COLO668 (cell line): ENCODE data around the gene TJAP1.
A peak's percentile ranks its signal among the peaks of the same experiment; 100 is the strongest.
"Not testable (repeated sequence)": the region's sequence is repeated elsewhere in the genome, so short reads cannot be mapped to it uniquely, and the experiment has no call there.

Experiments
- DNase-seq: peaks from one replicate; lab custom pipeline; 2025; ENCODE audit not compliant: unreplicated experiment; lab: John Stamatoyannopoulos, UW

TJAP1 gene

GRCh38 chr6:43478008-43478372, 620 bp downstream of the TJAP1 start:
- DNase-seq = no peak

GRCh38 chr6:43481075-43481474, 3.7 kb downstream of the TJAP1 start:
- no peak for DNase-seq

GRCh38 chr6:43481591-43482236, 4.3 kb downstream of the TJAP1 start:
- no peak for DNase-seq

GRCh38 chr6:43488667-43489276, 11.4 kb downstream of the TJAP1 start:
- no peak for DNase-seq

- no peak for DNase-seq
These were observed 12.1 kb downstream of the TJAP1 start for GRCh38 chr6:43489277-43490072.

- DNase-seq = no peak
These were observed 13.2 kb downstream of the TJAP1 start for GRCh38 chr6:43490523-43490939.

GRCh38 chr6:43491750-43492661, 14.6 kb downstream of the TJAP1 start:
- DNase-seq = no peak

GRCh38 chr6:43492673-43493072, 15.3 kb downstream of the TJAP1 start:
- no peak for DNase-seq

GRCh38 chr6:43493230-43493629, 15.9 kb downstream of the TJAP1 start:
- DNase-seq = no peak

- no peak for DNase-seq
These were observed 16.5 kb downstream of the TJAP1 start for GRCh38 chr6:43493833-43494232.

- no peak for DNase-seq
These were observed 17.0 kb downstream of the TJAP1 start for GRCh38 chr6:43494321-43494720.

- no peak for DNase-seq
These were observed 17.4 kb downstream of the TJAP1 start for GRCh38 chr6:43494766-43495165.

- peak; percentile 2 for DNase-seq
These were observed 18.1 kb downstream of the TJAP1 start for GRCh38 chr6:43495409-43495941.

GRCh38 chr6:43496370-43497128, 19.2 kb downstream of the TJAP1 start:
- DNase-seq = peak; percentile 2

GRCh38 chr6:43497129-43497396, 19.7 kb downstream of the TJAP1 start:
- no peak for DNase-seq

- DNase-seq = no peak
These were observed 20.3 kb downstream of the TJAP1 start for GRCh38 chr6:43497689-43498088.

GRCh38 chr6:43498291-43498690, 20.9 kb downstream of the TJAP1 start:
- DNase-seq = not testable (repeated sequence)

GRCh38 chr6:43499028-43499815, 21.9 kb downstream of the TJAP1 start:
- DNase-seq = no peak

GRCh38 chr6:43500921-43501320, 23.6 kb downstream of the TJAP1 start:
- no peak for DNase-seq

GRCh38 chr6:43502666-43503065, 25.3 kb downstream of the TJAP1 start:
- DNase-seq = no peak
